CD4-positive, alpha-beta T cell treated with Interleukin-4 for 4 hours (primary cell): ENCODE measurements around the gene NOL4L.

Source experiments
- DNase-seq: peaks from one replicate; pipeline ENCODE4 v3.0.0-alpha.2; 2020

The NOL4L gene

GRCh38 chr20:32480371-32481241, 104.5 kb downstream of the NOL4L start:
- DNase-seq = no peak

- DNase-seq = no peak
Observed at GRCh38 chr20:32479697-32480171, 105.4 kb downstream of the NOL4L start.

DNA sequence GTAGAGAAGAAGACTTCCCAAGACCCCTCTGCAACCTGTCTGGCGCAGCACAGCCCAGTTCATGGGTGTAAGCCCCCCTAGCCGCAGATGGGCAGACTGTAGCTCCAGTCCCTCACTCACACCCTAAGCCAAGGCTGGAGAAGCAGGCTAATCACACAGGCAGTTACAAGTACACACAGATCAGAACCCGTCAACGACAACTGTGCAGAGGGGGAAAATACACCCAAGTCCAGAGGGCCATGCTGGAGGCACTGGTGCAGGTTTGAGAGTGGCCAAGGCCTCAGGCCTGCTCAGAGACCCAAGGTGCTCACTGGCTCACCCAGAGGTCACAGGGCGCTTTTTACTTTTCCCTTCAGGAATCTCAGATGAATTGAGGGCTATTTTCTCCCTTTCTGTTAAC, 106.1 kb downstream of the NOL4L start:
- DNase-seq = no peak

GRCh38 chr20:32478576-32478975, 106.6 kb downstream of the NOL4L start:
- no peak for DNase-seq

- DNase-seq = no peak
Observed at GRCh38 chr20:32477594-32478512, 107.3 kb downstream of the NOL4L start.

DNA sequence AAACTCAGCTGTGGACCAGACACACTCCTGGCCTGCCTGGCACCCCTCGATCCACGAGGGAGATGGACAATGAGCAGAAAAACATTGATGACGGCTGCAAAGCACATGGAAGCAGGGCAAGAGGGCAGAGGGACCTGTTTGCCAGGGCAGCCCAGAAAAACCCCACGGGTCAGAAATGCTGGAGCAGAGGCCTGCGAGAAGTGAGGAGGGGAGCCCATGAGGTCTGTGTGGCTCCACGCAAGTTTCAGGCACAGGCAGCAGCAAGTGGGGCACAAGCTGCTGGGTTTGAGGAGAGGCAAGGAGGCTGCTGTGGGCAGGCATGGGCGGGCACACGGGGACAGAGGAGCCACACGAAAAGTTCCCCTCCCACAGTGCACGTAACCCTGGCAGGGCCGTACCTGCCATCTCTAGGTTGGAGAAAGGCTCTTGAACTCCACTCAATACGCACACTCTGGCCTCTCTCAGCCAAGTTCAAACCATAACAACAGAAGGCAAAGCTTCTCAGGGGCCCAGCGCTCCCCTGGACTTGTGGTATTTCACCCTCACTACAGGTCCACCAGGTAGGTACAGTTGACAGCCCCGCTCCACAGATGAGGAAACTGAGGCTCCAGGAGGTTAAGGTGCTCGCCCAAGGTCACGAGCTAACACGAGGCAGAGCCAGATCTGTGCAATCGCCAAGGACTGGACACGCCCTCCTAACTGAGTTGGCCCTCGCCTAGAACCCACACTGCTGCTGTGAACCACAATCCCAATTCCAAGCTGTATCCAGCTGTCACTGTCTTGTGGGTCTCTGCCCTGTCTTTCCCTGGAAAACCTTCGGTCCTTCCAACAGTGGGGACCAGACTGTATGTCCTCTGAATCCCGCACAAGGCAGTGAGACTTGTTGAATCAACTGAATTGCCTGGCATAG, 108.2 kb downstream of the NOL4L start:
- DNase-seq = no peak

GRCh38 chr20:32474967-32475811, 109.9 kb downstream of the NOL4L start:
- no peak for DNase-seq

GRCh38 chr20:32474717-32474966, 110.5 kb downstream of the NOL4L start:
- DNase-seq = no peak

- no peak for DNase-seq
Observed at GRCh38 chr20:32474009-32474716, 111.0 kb downstream of the NOL4L start.

GRCh38 chr20:32473231-32474008, 111.7 kb downstream of the NOL4L start:
- DNase-seq = no peak

- no peak for DNase-seq
Observed at GRCh38 chr20:32472581-32473207, 112.4 kb downstream of the NOL4L start.

- DNase-seq = no peak
Observed at GRCh38 chr20:32470940-32471339, 114.2 kb downstream of the NOL4L start.

GRCh38 chr20:32470025-32470861, 114.9 kb downstream of the NOL4L start:
- DNase-seq = no peak

DNA sequence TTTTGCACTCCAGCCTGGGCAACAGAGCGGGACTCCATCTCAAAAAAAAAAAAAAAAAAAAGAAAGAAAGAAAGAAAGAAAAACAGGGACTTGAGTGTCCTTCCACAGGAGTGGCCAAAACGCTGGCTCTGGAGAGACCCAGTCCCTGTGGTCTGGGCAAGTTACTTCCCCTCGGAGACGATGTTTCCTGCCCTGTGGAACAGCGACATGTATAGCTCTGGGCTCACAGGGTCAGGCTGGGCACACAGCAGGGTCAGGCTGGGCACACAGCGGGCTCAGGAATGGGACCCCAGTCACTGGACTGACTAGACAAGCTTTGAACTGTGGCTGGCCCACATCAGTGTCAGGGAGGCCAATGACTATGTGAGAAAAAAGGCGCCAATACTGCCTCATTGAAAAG, 116.3 kb downstream of the NOL4L start:
- DNase-seq = no peak

DNA sequence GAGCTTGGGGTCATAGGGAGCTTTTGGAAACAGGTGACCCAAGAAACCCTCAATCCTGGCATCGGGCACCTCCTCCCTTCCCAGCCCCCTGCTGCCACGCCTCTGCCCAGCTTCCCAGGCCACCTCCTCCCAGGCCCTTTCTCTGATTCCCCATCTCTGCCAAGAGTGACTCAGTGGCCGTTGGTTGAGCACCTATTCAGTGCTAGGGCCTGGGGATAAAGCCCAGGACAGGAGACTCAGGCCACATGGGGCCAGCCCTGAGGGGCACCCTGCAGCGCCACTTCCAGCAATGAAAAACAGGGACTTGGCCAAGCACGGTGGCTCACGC, 116.9 kb downstream of the NOL4L start:
- DNase-seq = no peak

DNA sequence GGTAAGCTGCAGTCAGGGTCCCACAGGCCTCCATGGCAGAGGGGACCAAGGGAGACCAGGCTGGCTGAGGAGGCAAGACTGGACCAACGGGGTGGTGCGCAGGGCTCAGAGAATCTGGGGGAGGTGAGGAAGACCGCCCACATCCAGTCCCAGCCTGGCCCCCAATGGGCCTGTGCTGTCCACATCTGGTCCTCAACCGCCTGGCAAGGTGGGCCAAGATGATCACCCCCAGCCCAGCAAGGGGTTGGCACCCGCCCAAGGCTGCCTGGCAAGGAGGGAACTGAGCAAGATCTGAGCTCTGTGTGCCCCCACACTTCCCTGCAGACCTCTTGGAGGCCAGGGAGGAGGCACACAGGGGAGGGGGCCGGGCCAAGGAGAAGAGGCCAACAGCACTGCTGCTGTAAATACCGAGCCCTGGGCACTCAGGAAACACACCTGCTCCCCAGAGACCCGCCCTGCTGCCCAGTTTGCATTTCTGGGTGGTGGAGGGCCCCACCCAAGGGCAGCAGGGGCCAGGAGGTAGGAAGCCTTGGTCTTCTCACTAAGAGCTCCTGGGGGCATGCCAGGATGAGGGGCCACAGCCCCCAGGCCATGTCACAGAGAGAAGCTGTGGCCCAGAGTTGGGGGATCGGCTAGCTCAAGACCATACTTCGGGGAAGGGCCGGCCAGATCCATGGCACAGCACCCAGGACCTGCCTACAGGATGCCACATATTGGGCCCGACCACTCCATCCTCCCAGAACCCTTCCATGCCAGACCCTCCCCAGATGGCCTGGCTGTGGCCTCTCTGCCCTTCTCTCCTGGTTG, 117.4 kb downstream of the NOL4L start:
- no peak for DNase-seq

GRCh38 chr20:32466739-32467505, 118.2 kb downstream of the NOL4L start:
- DNase-seq = no peak
